ENCODE results near the gene NUP43. TPM values are rescaled to one million over a fixed set of nuclear protein-coding genes. Genes with fewer than 3 reads are reported as not detected.
"Not testable (repeated sequence)": the region's sequence is repeated elsewhere in the genome, so short reads cannot be mapped to it uniquely, and the experiment has no call there.

The NUP43 gene
- total RNA-seq, 1 donor from 2014 or later = 107 TPM

GRCh38 chr6:149686230-149686629 is 60.1 kb downstream of the NUP43 start:
- no peaks in the 10 kb centered on the region for H3K27me3 Mint-ChIP-seq (ENCODE audit: insufficient read depth, low read depth)
- Histone ChIP-seq H3K27me3 (no peaks in the 10 kb centered on the region), H3K36me3 (no peaks in the 10 kb centered on the region), H3F3A (ENCODE audit: low read depth) (no peaks in the 10 kb centered on the region), H3K9ac (no peak overlapping the region), H3K9me3 (ENCODE audit: low read depth) (no peaks in the 10 kb centered on the region), H4K20me1 (ENCODE audit: low read depth) (peaks cover 17% of the 10 kb centered on the region), H3K27ac (no peak overlapping the region), H3K4me2 (no peak overlapping the region), H2AFZ (replicated peaks) (no peak overlapping the region), H3K4me1 (no peaks in the 10 kb centered on the region), H3K4me3 (no peak overlapping the region), H3K79me2 (ENCODE audit: low read depth) (peaks cover 39% of the 10 kb centered on the region)
- no peak for DNase-seq (ENCODE audit: low spot score)
- peaks cover 28% of the 10 kb centered on the region for H3K36me3 Mint-ChIP-seq
- no peaks in the 10 kb centered on the region for H3K9me3 Mint-ChIP-seq
- no peaks in the 10 kb centered on the region for H3K4me1 Mint-ChIP-seq
- TF ChIP-seq EZH2 (IDR thresholded peaks at IDR 0.05) = no peak
- no peak for TF ChIP-seq EZH2phosphoT487 (IDR thresholded peaks at IDR 0.05)
- TF ChIP-seq CTCF (IDR thresholded peaks at IDR 0.05) = no peak
- no peak overlapping the region for H3K27ac Mint-ChIP-seq
- H3K4me3 Mint-ChIP-seq = no peak overlapping the region

GRCh38 chr6:149683256-149683859 is 63.0 kb downstream of the NUP43 start:
- H3K36me3 Mint-ChIP-seq = peaks cover 32% of the 10 kb centered on the region
- no peak overlapping the region for H3K4me3 Mint-ChIP-seq
- H4K20me1 ChIP-seq (ENCODE audit: low read depth) = peaks cover 11% of the 10 kb centered on the region
- no peaks in the 10 kb centered on the region for H3K4me1 ChIP-seq
- no peaks in the 10 kb centered on the region for H3F3A ChIP-seq (ENCODE audit: low read depth)
- H2AFZ ChIP-seq (replicated peaks) = no peak overlapping the region
- no peak overlapping the region for H3K4me2 ChIP-seq
- no peak overlapping the region for H3K27ac ChIP-seq
- peaks cover 6% of the 10 kb centered on the region for H3K36me3 ChIP-seq
- H3K79me2 ChIP-seq (ENCODE audit: low read depth) = peaks cover 38% of the 10 kb centered on the region
- no peak overlapping the region for H3K9ac ChIP-seq
- H3K9me3 ChIP-seq (ENCODE audit: low read depth) = no peaks in the 10 kb centered on the region
- DNase-seq (ENCODE audit: low spot score) = no peak
- no peaks in the 10 kb centered on the region for H3K4me1 Mint-ChIP-seq
- no peak overlapping the region for H3K4me3 ChIP-seq
- no peak overlapping the region for H3K27ac Mint-ChIP-seq
- TF ChIP-seq CTCF (IDR thresholded peaks at IDR 0.05) (no peak), EZH2 (IDR thresholded peaks at IDR 0.05) (no peak), EZH2phosphoT487 (IDR thresholded peaks at IDR 0.05) (no peak)
- no peaks in the 10 kb centered on the region for H3K27me3 ChIP-seq
- no peaks in the 10 kb centered on the region for H3K27me3 Mint-ChIP-seq (ENCODE audit: insufficient read depth, low read depth)
- H3K9me3 Mint-ChIP-seq = no peaks in the 10 kb centered on the region

- H3K27ac Mint-ChIP-seq; DNase-seq (ENCODE audit: low spot score); H3F3A ChIP-seq (ENCODE audit: low read depth); H4K20me1 ChIP-seq (ENCODE audit: low read depth); H2AFZ ChIP-seq (replicated peaks); H3K27me3 Mint-ChIP-seq (ENCODE audit: insufficient read depth, low read depth); H3K4me2 ChIP-seq; H3K9ac ChIP-seq; H3K9me3 ChIP-seq (ENCODE audit: low read depth); H3K27ac ChIP-seq; H3K36me3 ChIP-seq; H3K4me3 Mint-ChIP-seq; H3K27me3 ChIP-seq; H3K4me1 ChIP-seq; H3K9me3 Mint-ChIP-seq; H3K4me3 ChIP-seq; H3K4me1 Mint-ChIP-seq: not testable (repeated sequence)
- peaks cover 35% of the 10 kb centered on the region for H3K79me2 ChIP-seq (ENCODE audit: low read depth)
- peaks cover 34% of the 10 kb centered on the region for H3K36me3 Mint-ChIP-seq
Measured at GRCh38 chr6:149681845-149682244, 64.5 kb downstream of the NUP43 start.

- H4K20me1 ChIP-seq (ENCODE audit: low read depth) = peaks cover 5% of the 10 kb centered on the region
- peaks cover 28% of the 10 kb centered on the region for H3K79me2 ChIP-seq (ENCODE audit: low read depth)
- H3K36me3 ChIP-seq = peaks cover 10% of the 10 kb centered on the region
- Mint-ChIP-seq H3K27ac (no peak overlapping the region), H3K36me3 (peaks cover 30% of the 10 kb centered on the region), H3K4me3 (no peak overlapping the region), H3K27me3 (ENCODE audit: insufficient read depth, low read depth) (no peaks in the 10 kb centered on the region), H3K9me3 (no peaks in the 10 kb centered on the region), H3K4me1 (no peaks in the 10 kb centered on the region)
- H3K4me2 ChIP-seq = no peak overlapping the region
- no peaks in the 10 kb centered on the region for H3F3A ChIP-seq (ENCODE audit: low read depth)
- no peak for DNase-seq (ENCODE audit: low spot score)
- TF ChIP-seq EZH2phosphoT487 (IDR thresholded peaks at IDR 0.05) (no peak), EZH2 (IDR thresholded peaks at IDR 0.05) (no peak), CTCF (IDR thresholded peaks at IDR 0.05) (no peak)
- no peaks in the 10 kb centered on the region for H3K4me1 ChIP-seq
- H3K27ac ChIP-seq = no peak overlapping the region
- no peaks in the 10 kb centered on the region for H3K27me3 ChIP-seq
- H3K4me3 ChIP-seq = no peak overlapping the region
- no peak overlapping the region for H3K9ac ChIP-seq
- H2AFZ ChIP-seq (replicated peaks) = no peak overlapping the region
- H3K9me3 ChIP-seq (ENCODE audit: low read depth) = no peaks in the 10 kb centered on the region
Measured at GRCh38 chr6:149681209-149681608, 65.1 kb downstream of the NUP43 start.

Measured in neural progenitor cell (in vitro differentiated cells).